ENCODE measurements around the gene IDH3B.

The IDH3B gene

DNA sequence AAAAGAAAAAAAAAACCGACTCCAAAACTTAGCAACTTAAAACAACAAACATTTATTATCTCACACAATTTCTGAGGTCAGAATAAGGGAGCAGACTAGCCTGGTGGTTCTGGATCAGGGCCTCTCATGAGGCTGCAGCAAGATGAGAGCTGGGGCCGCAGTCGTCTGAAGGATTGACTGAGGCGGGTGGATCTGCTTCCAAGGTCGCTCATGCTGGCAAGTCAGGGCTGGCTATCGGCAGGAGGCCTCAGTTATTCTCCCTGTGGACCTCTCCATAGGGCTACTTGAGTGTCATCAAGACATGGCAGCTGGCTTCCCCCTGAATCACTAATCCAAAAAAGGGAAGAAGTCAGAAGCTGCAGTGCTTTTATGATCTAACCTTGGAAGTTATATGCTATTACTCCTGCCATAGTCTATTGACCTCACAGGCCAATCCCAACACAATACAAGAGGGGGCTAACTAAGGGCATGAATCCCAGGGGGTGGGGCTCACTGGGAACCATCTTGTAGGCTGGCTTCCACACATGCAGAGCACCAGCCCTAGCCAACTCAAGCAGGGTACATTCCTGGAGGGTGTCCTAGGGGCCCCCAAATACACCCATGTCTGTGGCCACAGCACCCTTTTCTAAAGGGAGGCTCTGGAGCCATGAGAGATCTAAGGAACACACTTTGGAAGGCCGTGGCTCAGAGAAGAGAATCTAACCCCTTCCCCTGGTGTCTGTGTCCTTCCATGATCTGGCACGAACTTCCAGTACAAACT is 39.9 kb upstream of the IDH3B start:
- no peak overlapping the region for H2AFZ ChIP-seq
- no peak overlapping the region for H3K9ac ChIP-seq
- TF ChIP-seq CTCF (IDR thresholded peaks at IDR 0.05) = no peak
- no peaks in the 10 kb centered on the region for H3K9me3 ChIP-seq (ENCODE audit: control insufficient read depth, low read length)
- H3K4me1 ChIP-seq = no peaks in the 10 kb centered on the region
- H3K27ac ChIP-seq = no peak overlapping the region
- H3K4me2 ChIP-seq (ENCODE audit: low read length) = no peak overlapping the region
- no peaks in the 10 kb centered on the region for H3K79me2 ChIP-seq
- H3K27me3 ChIP-seq (ENCODE audit: control insufficient read depth, insufficient read depth, low read length) = no peaks in the 10 kb centered on the region
- no peak overlapping the region for H3K4me3 ChIP-seq (ENCODE audit: low read depth, low read length)
- H3K36me3 ChIP-seq (ENCODE audit: control insufficient read depth, insufficient read depth, low read length) = no peaks in the 10 kb centered on the region

DNA sequence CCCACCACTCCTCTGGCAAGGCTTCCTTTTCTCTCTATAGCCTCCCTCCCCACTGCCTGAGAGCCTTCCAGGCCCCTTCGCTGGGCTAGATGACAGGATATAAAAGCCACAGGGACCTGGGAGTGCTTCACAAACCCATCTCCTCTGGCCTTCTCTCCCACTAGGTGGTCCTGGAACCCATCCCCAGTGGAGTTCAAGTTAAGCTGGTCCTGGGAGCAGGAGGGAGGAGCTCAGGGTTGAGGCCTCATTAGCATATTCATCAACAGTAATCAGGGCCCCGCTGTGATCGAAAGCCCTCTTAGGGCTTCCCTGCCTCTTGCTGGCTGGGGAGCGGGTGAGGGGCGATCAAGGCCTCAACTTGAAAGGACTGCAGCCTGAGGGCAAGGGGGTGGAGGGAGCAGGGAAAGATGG is 37.7 kb upstream of the IDH3B start:
- H3K79me2 ChIP-seq = no peaks in the 10 kb centered on the region
- H3K4me1 ChIP-seq = no peaks in the 10 kb centered on the region
- H3K36me3 ChIP-seq (ENCODE audit: control insufficient read depth, insufficient read depth, low read length) = no peaks in the 10 kb centered on the region
- no peak overlapping the region for H3K4me3 ChIP-seq (ENCODE audit: low read depth, low read length)
- H3K27me3 ChIP-seq (ENCODE audit: control insufficient read depth, insufficient read depth, low read length) = no peaks in the 10 kb centered on the region
- no peak overlapping the region for H3K27ac ChIP-seq
- H3K4me2 ChIP-seq (ENCODE audit: low read length) = no peak overlapping the region
- H3K9ac ChIP-seq = no peak overlapping the region
- H2AFZ ChIP-seq = no peak overlapping the region
- H3K9me3 ChIP-seq (ENCODE audit: control insufficient read depth, low read length) = no peaks in the 10 kb centered on the region
- no peak for TF ChIP-seq CTCF (IDR thresholded peaks at IDR 0.05)

- no peak overlapping the region for H3K27ac ChIP-seq
- no peak overlapping the region for H3K9ac ChIP-seq
- no peaks in the 10 kb centered on the region for H3K79me2 ChIP-seq
- H2AFZ ChIP-seq = no peak overlapping the region
- no peaks in the 10 kb centered on the region for H3K4me1 ChIP-seq
- no peak overlapping the region for H3K4me2 ChIP-seq (ENCODE audit: low read length)
- H3K4me3 ChIP-seq (ENCODE audit: low read depth, low read length) = no peak overlapping the region
- H3K27me3 ChIP-seq (ENCODE audit: control insufficient read depth, insufficient read depth, low read length) = no peaks in the 10 kb centered on the region
- no peak for TF ChIP-seq CTCF (IDR thresholded peaks at IDR 0.05)
- no peaks in the 10 kb centered on the region for H3K36me3 ChIP-seq (ENCODE audit: control insufficient read depth, insufficient read depth, low read length)
- no peaks in the 10 kb centered on the region for H3K9me3 ChIP-seq (ENCODE audit: control insufficient read depth, low read length)
Observed at GRCh38 chr20:2700913-2701620, 37.1 kb upstream of the IDH3B start.

DNA sequence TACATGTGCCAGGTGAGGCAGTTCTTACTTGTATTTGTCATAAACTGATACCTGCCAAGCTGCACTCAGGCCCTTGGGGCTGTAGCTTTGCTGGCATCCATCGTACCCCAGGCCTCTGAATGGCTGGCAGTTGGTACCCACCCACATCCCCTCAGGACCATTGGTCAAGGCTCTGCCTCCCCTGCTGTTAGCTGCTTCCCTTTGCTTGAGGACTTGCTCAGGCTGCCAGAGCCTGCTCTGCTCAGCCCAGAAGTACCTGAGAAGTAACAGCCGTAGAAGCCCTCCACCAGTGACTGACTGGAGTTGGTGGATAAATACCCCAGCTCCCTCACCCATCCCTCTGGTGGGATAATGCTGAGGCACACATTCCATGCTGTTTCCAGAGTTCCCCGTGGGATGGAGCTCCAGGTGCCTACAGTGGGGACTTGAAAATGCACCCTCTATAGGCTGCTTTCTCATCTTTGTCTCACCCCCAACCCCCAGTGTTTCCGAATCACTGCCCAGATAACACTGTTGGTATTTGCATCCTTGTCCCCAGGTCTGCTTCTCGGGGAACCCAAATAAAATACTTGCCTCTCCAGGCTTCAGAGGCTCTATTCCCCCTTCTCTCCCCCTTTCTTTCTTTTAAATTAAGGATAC is 35.9 kb upstream of the IDH3B start:
- H3K27me3 ChIP-seq (ENCODE audit: control insufficient read depth, insufficient read depth, low read length) = no peaks in the 10 kb centered on the region
- H2AFZ ChIP-seq = no peak overlapping the region
- H3K9me3 ChIP-seq (ENCODE audit: control insufficient read depth, low read length) = no peaks in the 10 kb centered on the region
- H3K4me2 ChIP-seq (ENCODE audit: low read length) = no peak overlapping the region
- no peak for TF ChIP-seq CTCF (IDR thresholded peaks at IDR 0.05)
- H3K27ac ChIP-seq = no peak overlapping the region
- H3K9ac ChIP-seq = no peak overlapping the region
- no peak overlapping the region for H3K4me3 ChIP-seq (ENCODE audit: low read depth, low read length)
- H3K36me3 ChIP-seq (ENCODE audit: control insufficient read depth, insufficient read depth, low read length) = no peaks in the 10 kb centered on the region
- no peaks in the 10 kb centered on the region for H3K4me1 ChIP-seq
- H3K79me2 ChIP-seq = no peaks in the 10 kb centered on the region

Data from parathyroid adenoma (tissue), 2 donors.